Upper lobe of left lung (tissue), 6 donors: ENCODE measurements around the gene FBXL7. TPM values are rescaled to one million over a fixed set of nuclear protein-coding genes. Genes with fewer than 3 reads are reported as not detected.

Experiments used
- ATAC-seq, 2 donors: fragments of 200-7000 bp; cut with Tn5 transposase; one replicate each; pipeline ENCODE4 v1.9.1; 2022; ENCODE audit warnings: mild to moderate bottlenecking in 2 of 2, moderate library complexity in 2 of 2; ENCODE audit not compliant: low FRiP score in 2 of 2
- DNase-seq, 2 donors: peaks; one replicate each; pipeline ENCODE4 v3.0.0-alpha.2; 2019 to 2020
- H3K27ac ChIP-seq, 4 donors: fragments of 200-600 bp; sonication (generic); one replicate each; pipeline ENCODE4 v1.5.1; 2016 to 2019
- H3K27me3 ChIP-seq, 4 donors: fragments of 200-600 bp; sonication (generic); one replicate each; pipeline ENCODE4 v1.5.1; 2017 to 2019
- H3K36me3 ChIP-seq, 4 donors: fragments of 200-600 bp; sonication (generic); one replicate each; pipeline ENCODE4 v1.5.1; 2016 to 2019
- H3K4me1 ChIP-seq, 4 donors: fragments of 200-600 bp; sonication (generic); one replicate each; pipeline ENCODE4 v1.5.1; 2018 to 2019
- H3K4me3 ChIP-seq, 4 donors: fragments of 200-600 bp; sonication (generic); one replicate each; pipeline ENCODE4 v1.5.1; 2017 to 2019; ENCODE audit warnings: mild to moderate bottlenecking in 2 of 4, moderate library complexity in 1 of 4
- H3K9me3 ChIP-seq, 4 donors: fragments of 200-600 bp; sonication (generic); one replicate each; pipeline ENCODE4 v1.5.1; 2018 to 2019
- CTCF ChIP-seq, 6 experiments: fragments of 450-650 bp in 4 of 6; fragments of 200-600 bp in 2 of 6; sonication (generic) in 2 of 6; IDR thresholded peaks; one replicate each; pipeline ENCODE4 v1.5.1; 2016 to 2019; ENCODE audit warnings: antibody characterized with exemption in 6 of 6
- EP300 ChIP-seq, 4 donors: sonication (generic); formaldehyde crosslinking; IDR thresholded peaks; one replicate each; pipeline ENCODE4 v1.5.1; 2017; ENCODE audit warnings: antibody characterized with exemption in 4 of 4, control low read depth in 2 of 4
- POLR2A ChIP-seq, 4 donors: fragments of 450-650 bp; IDR thresholded peaks; one replicate each; pipeline ENCODE4 v1.5.1; 2016 to 2017; ENCODE audit warnings: antibody characterized with exemption in 4 of 4, mild to moderate bottlenecking in 2 of 4
- POLR2AphosphoS5 ChIP-seq, 2 donors: sonication (generic); formaldehyde crosslinking; IDR thresholded peaks; one replicate each; pipeline ENCODE4 v1.5.1; 2017; ENCODE audit warnings: antibody characterized with exemption in 2 of 2
- WGBS, 2 donors: methylation state at CpG; one replicate each; pipeline ENCODE4 v1.1.5; 2017 to 2018; 5-methylcytosine and 5-hydroxymethylcytosine counted together
- total RNA-seq, 6 donors: library from RNA; depleted of rRNA in 4 of 6; stranded (reverse); fragments of >200 nt in 4 of 6; gene quantifications; one replicate each; pipeline versions ENCODE4 v1.1.0 to v1.2.1, GENCODE V29; 2016 to 2021
- donor health status: DM: no; HTN: no; CAD: no; lungs with moderate emphysema.
- donor health status: DM: no; HTN: yes; CAD: no; lungs with severe emphysema.

FBXL7 gene
- total RNA-seq, 6 donors from 2014 or later: 4.9 to 13.6 (median 6.9) TPM

DNA sequence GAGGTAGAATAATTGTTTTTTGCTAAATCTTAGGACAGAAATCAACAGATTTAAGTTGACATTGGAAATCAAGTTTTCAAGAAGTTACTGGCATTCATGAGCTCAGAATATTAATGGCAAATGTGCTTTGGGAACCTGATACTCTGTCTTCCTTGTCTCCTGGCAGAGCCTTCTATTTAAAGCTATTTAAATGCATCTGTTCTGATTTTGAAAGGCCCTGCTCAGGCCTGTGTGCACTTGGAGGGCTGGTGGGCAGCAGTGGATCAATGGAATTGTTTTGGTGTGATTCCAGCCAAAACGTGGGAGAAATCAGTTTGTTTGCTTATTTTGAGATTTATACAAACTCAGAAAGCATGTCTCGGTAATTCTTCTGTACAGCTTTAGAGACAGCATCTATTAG, 38.5 kb downstream of the FBXL7 start:
- H3K36me3 ChIP-seq: no peaks in the 10 kb centered on the region

GRCh38 chr5:15539951-15540350, 40.0 kb downstream of the FBXL7 start:
- no peaks in the 10 kb centered on the region for H3K4me1 ChIP-seq
- ATAC-seq (no peak), DNase-seq (no peak)
- no peaks in the 10 kb centered on the region for H3K27me3 ChIP-seq
- H3K27ac ChIP-seq: no peak overlapping the region
- no peaks in the 10 kb centered on the region for H3K36me3 ChIP-seq
- no peak overlapping the region for H3K4me3 ChIP-seq
- no peaks in the 10 kb centered on the region for H3K9me3 ChIP-seq
- WGBS, 2 donors: 91 to 94% methylated on average over 2 of the region's 2 CpGs
- TF ChIP-seq POLR2AphosphoS5 (IDR thresholded peaks at IDR 0.05) (no peak), CTCF (IDR thresholded peaks at IDR 0.05) (no peak), EP300 (IDR thresholded peaks at IDR 0.05) (no peak), POLR2A (IDR thresholded peaks at IDR 0.05) (no peak)

More for the DNA sequence above, 38.5 kb downstream of the FBXL7 start:
- Histone ChIP-seq H3K9me3 (no peaks in the 10 kb centered on the region), H3K4me3 (no peak overlapping the region), H3K27ac (no peak overlapping the region), H3K27me3 (no peaks in the 10 kb centered on the region), H3K4me1 (no peaks in the 10 kb centered on the region)
- no peak for DNase-seq
- 52 to 64% methylated on average over 2 of the region's 2 CpGs for WGBS, 2 donors
- no peak for ATAC-seq
- TF ChIP-seq POLR2A (IDR thresholded peaks at IDR 0.05) (no peak), EP300 (IDR thresholded peaks at IDR 0.05) (no peak), POLR2AphosphoS5 (IDR thresholded peaks at IDR 0.05) (no peak), CTCF (IDR thresholded peaks at IDR 0.05) (no peak)

DNA sequence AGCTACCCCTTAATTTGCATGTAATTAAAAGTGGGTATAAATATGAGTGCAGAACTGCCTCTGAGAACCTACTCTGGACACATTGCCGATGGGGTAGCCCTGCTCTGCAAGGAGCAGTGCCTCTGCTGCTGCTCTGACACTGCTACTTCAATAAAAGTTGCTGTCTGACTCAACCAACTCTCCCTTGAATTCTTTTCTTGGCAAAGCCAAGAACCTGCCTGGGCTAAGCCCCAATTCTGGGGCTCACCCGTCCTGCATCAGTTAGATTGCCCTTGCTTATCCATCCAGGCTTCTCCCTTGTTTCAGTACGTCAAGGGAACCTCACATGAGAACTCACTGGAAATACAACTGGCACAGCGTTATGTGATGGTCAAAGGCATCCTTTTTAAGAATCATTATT, 44.1 kb downstream of the FBXL7 start:
- Histone ChIP-seq H3K9me3 (no peaks in the 10 kb centered on the region), H3K4me3 (no peak overlapping the region), H3K4me1 (no peaks in the 10 kb centered on the region), H3K36me3 (no peaks in the 10 kb centered on the region), H3K27me3 (no peaks in the 10 kb centered on the region), H3K27ac (no peak overlapping the region)
- WGBS, 2 donors: 89 to 92% methylated on average over 4 of the region's 4 CpGs
- DNase-seq (no peak), ATAC-seq (peak in 1 of 2 donors; percentile 34)
- TF ChIP-seq POLR2AphosphoS5 (IDR thresholded peaks at IDR 0.05) (no peak), POLR2A (IDR thresholded peaks at IDR 0.05) (no peak), EP300 (IDR thresholded peaks at IDR 0.05) (no peak), CTCF (IDR thresholded peaks at IDR 0.05) (no peak)

GRCh38 chr5:15545082-15545481, 45.1 kb downstream of the FBXL7 start:
- ATAC-seq (no peak), DNase-seq (no peak)
- Histone ChIP-seq H3K4me1 (no peaks in the 10 kb centered on the region), H3K9me3 (no peaks in the 10 kb centered on the region), H3K27me3 (no peaks in the 10 kb centered on the region), H3K4me3 (no peak overlapping the region), H3K36me3 (no peaks in the 10 kb centered on the region), H3K27ac (no peak overlapping the region)
- no peak for TF ChIP-seq POLR2AphosphoS5 (IDR thresholded peaks at IDR 0.05)
- TF ChIP-seq CTCF (IDR thresholded peaks at IDR 0.05): no peak
- TF ChIP-seq EP300 (IDR thresholded peaks at IDR 0.05): no peak
- no peak for TF ChIP-seq POLR2A (IDR thresholded peaks at IDR 0.05)
- WGBS, 2 donors: 92 to 94% methylated on average over 2 of the region's 2 CpGs

- Histone ChIP-seq H3K4me1 (no peaks in the 10 kb centered on the region), H3K4me3 (no peak overlapping the region), H3K27me3 (no peaks in the 10 kb centered on the region), H3K36me3 (no peaks in the 10 kb centered on the region), H3K9me3 (no peaks in the 10 kb centered on the region), H3K27ac (no peak overlapping the region)
- no peak for TF ChIP-seq POLR2A (IDR thresholded peaks at IDR 0.05)
- TF ChIP-seq EP300 (IDR thresholded peaks at IDR 0.05): no peak
- 89 to 100% methylated on average over 4 of the region's 4 CpGs for WGBS, 2 donors
- no peak for ATAC-seq
- no peak for DNase-seq
Observed at GRCh38 chr5:15547261-15547839, 47.4 kb downstream of the FBXL7 start.
